Endothelial cell of umbilical vein (primary cell): Measurements from ENCODE around the gene MVD. TPM values are rescaled to one million over a fixed set of nuclear protein-coding genes. Genes with fewer than 3 reads are reported as not detected.

Experiments used
- BruUV-seq: library from RNA; stranded (reverse); fragments of 400-500 nt; replicated peaks from 2 replicates; lab custom pipeline; 2021; lab: Mats Ljungman, UMichigan
- CTCF ChIA-PET: fragments of 300-600, 350-600 bp; sonication (Branson Sonifier 250); formaldehyde crosslinking; loops from one replicate; lab custom pipeline; 2021; ENCODE audit warnings: antibody characterized with exemption, inconsistent platforms; lab: Charles Lee
- POLR2A ChIA-PET: fragments of 300-600, 350-600 bp; sonication (Branson Sonifier 250); formaldehyde crosslinking; loops from one replicate; lab custom pipeline; 2021; ENCODE audit warnings: antibody characterized with exemption, inconsistent platforms; lab: Charles Lee
- DNase-seq: peaks from one replicate; pipeline ENCODE4 v3.0.0-alpha.2; 2011; ENCODE audit warnings: low read depth, low spot score
- FAIRE-seq: peaks from 2 replicates; lab custom pipeline; 2011; peaks lifted over from hg19 to GRCh38; lab: Jason Lieb, UNC
- H2AFZ ChIP-seq: 2 replicates; pipeline ENCODE4 v1.6.0; 2012; ENCODE audit warnings: low read depth, low read length, control low read depth, inconsistent platforms
- H3K27ac ChIP-seq: 2 replicates; pipeline ENCODE4 v1.5.1; 2011; ENCODE audit warnings: low read depth, mild to moderate bottlenecking, control low read depth, low read length, moderate library complexity; ENCODE audit not compliant: insufficient read depth
- H3K27me3 ChIP-seq, 2 experiments: 2 replicates each; pipeline versions ENCODE4 v1.6.0 to v1.6.1; 2011; ENCODE audit warnings: low read length in 2 of 2, mixed read lengths in 1 of 2; ENCODE audit not compliant: control insufficient read depth in 2 of 2, insufficient read depth in 2 of 2
- H3K36me3 ChIP-seq, 2 experiments: 2 replicates in 1 of 2; 3 replicates in 1 of 2; pipeline ENCODE4 v1.5.1; 2011; ENCODE audit warnings: low read length in 2 of 2, mild to moderate bottlenecking in 1 of 2, moderate library complexity in 1 of 2; ENCODE audit not compliant: control insufficient read depth in 2 of 2, insufficient read depth in 2 of 2; ENCODE audit errors: extremely low read depth in 1 of 2
- H3K4me1 ChIP-seq: 3 replicates; pipeline ENCODE4 v1.5.1; 2011; ENCODE audit warnings: mild to moderate bottlenecking, low read length; ENCODE audit not compliant: control insufficient read depth, insufficient read depth; ENCODE audit errors: extremely low read depth
- H3K4me2 ChIP-seq: 2 replicates; pipeline ENCODE4 v1.6.1; 2011; ENCODE audit warnings: low read length, control low read depth, mixed read lengths; ENCODE audit not compliant: insufficient read depth
- H3K4me3 ChIP-seq, 3 experiments: fragments of 200-600 bp in 1 of 3; sonication (generic), shearing (Covaris generic) in 1 of 3; replicated peaks in 1 of 3; 2 replicates each; pipeline ENCODE4 v1.5.1; 2011 to 2016; ENCODE audit warnings: control low read depth in 3 of 3, low read length in 3 of 3, mild to moderate bottlenecking in 2 of 3, inconsistent platforms in 1 of 3, low read depth in 1 of 3, moderate library complexity in 1 of 3; ENCODE audit not compliant: insufficient read depth in 1 of 3
- H3K79me2 ChIP-seq: 2 replicates; pipeline ENCODE4 v1.6.0; 2012; ENCODE audit warnings: low read length, inconsistent platforms; ENCODE audit not compliant: control insufficient read depth, insufficient read depth
- H3K9ac ChIP-seq: replicated peaks from 2 replicates; pipeline ENCODE3; 2011; ENCODE audit warnings: low read length, control low read depth; ENCODE audit not compliant: insufficient read depth; ENCODE audit errors: extremely low read depth
- H3K9me1 ChIP-seq: replicated peaks from 3 replicates; pipeline ENCODE4 v1.6.0; 2011; ENCODE audit warnings: mild to moderate bottlenecking, low read length; ENCODE audit not compliant: control insufficient read depth, insufficient read depth; ENCODE audit errors: extremely low read depth
- H3K9me3 ChIP-seq: replicated peaks from 2 replicates; pipeline ENCODE4 v1.5.1; 2012; ENCODE audit warnings: low read length, inconsistent platforms; ENCODE audit not compliant: control insufficient read depth, insufficient read depth
- H4K20me1 ChIP-seq: replicated peaks from 2 replicates; pipeline ENCODE3; 2011; ENCODE audit warnings: mild to moderate bottlenecking, low read length; ENCODE audit not compliant: control insufficient read depth, insufficient read depth; ENCODE audit errors: extremely low read depth
- CTCF ChIP-seq, 2 donors: IDR thresholded peaks; 1 replicate in 1 of 2; 2 replicates in 1 of 2; pipeline ENCODE4 v1.5.1; 2011; ENCODE audit warnings: low read length in 2 of 2, mild to moderate bottlenecking in 2 of 2, moderate library complexity in 2 of 2, control low read depth in 1 of 2, inconsistent platforms in 1 of 2, low read depth in 1 of 2; ENCODE audit not compliant: insufficient read depth in 1 of 2; ENCODE audit errors: extremely low read depth in 1 of 2
- EZH2 ChIP-seq: IDR thresholded peaks from 2 replicates; pipeline ENCODE4 v1.6.1; 2012; ENCODE audit warnings: borderline replicate concordance, low read depth, mild to moderate bottlenecking, moderate library complexity, low read length, inconsistent platforms; ENCODE audit not compliant: severe bottlenecking
- GATA2 ChIP-seq: IDR thresholded peaks from 2 replicates; pipeline ENCODE4 v1.7.0; 2011; ENCODE audit warnings: low read depth, mild to moderate bottlenecking, moderate library complexity, mixed read lengths, low read length; ENCODE audit not compliant: insufficient read length, insufficient read depth
- JUN ChIP-seq: IDR thresholded peaks from 2 replicates; pipeline ENCODE4 v1.6.1; 2011; ENCODE audit warnings: borderline replicate concordance, low read depth; ENCODE audit not compliant: insufficient read length, insufficient read depth
- MAX ChIP-seq: IDR thresholded peaks from 2 replicates; pipeline ENCODE4 v1.6.1; 2011; ENCODE audit not compliant: insufficient read depth, insufficient read length
- MYC ChIP-seq: IDR thresholded peaks from one replicate; pipeline ENCODE4 v1.6.1; 2011; ENCODE audit warnings: mild to moderate bottlenecking, low read depth, low read length
- POLR2A ChIP-seq: IDR thresholded peaks from 2 replicates; pipeline ENCODE4 v1.6.1; 2012; ENCODE audit warnings: low read depth, mild to moderate bottlenecking, control low read depth, low read length
- POLR2AphosphoS5 ChIP-seq: IDR thresholded peaks from 2 replicates; pipeline ENCODE4 v1.6.1; 2012; ENCODE audit warnings: low read depth, mild to moderate bottlenecking, control low read depth, low read length, moderate library complexity; ENCODE audit not compliant: insufficient read depth
- dilution Hi-C: fragments of 300-500 bp; cut with MboI; formaldehyde crosslinking; loops from one replicate; pipeline ENCODE4 v1.15.0; 2019; ENCODE audit warnings: low sequenced_read_pairs; ENCODE audit not compliant: extremely low pct_ligation_motif_present
- intact Hi-C: fragments of 100-400 bp; cut with micrococcal nuclease; formaldehyde crosslinking; loops from one replicate; pipeline ENCODE4 v1.10.0; 2022
- polyA plus RNA-seq, 4 experiments: library from polyadenylated mRNA; depleted of rRNA in 3 of 4; stranded (reverse) in 3 of 4; unstranded in 1 of 4; fragments of >200 nt; gene quantifications; 2 replicates each; pipeline versions ENCODE4 v1.2.1 to v1.2.3, GENCODE V29; 2011 to 2012; ENCODE audit warnings: missing spikeins in 1 of 4
- total RNA-seq: library from RNA; stranded (reverse); gene quantifications from 2 replicates; pipeline ENCODE4 v1.2.3, GENCODE V29; 2021

The MVD gene
- total and polyA plus RNA-seq, 2 donors (not counting 3 experiments of a cell fraction or from before 2014, with no cell fraction given), result 64.4 to 142 TPM

DNA sequence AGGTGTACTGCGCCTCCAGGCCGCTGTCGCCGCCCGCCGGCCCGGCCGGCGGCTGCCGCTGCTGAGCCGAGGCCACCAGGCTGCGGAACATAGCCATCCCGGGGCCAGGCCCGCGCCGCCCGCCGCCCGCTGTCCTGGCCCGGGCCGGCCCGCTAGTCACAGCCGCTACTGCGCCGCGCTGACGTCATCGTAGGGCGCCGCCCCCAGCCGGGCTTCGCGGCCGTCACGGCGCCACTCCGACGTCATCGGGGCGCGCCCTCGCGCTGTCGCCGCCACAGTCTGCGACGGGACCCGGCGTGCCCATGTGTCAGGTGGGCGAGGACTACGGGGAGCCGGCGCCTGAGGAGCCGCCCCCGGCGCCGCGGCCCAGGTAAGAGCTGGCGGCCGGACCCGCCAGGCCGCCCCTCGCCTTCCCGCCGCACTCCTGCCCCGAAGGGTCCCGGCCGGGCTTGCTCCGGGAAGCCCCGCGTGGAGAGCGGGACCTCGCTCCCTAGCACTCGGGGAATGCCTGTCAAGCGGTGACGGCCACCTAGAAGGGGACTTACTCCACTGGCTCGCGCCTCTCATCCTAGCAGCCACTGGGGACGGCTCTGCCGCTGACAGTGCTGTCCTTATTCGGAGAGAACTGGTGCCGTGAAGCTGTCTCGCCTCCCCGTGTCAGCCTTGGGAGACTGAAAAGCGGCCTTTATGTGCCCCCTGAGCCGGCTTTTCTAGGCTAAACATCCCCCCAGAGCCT lies 43.5 kb upstream of the MVD start, which contains the start of the genes CTU2 and RNF166:
Gene CTU2, plus strand, starts transcription at position 275 of the 736 bp plus-strand sequence. Its CDS starts 28 bp downstream, at position 303.
Gene RNF166, minus strand, starts transcription at position 180 of the 736 bp plus-strand sequence. Its CDS starts 83 bp downstream, at position 97.
- peaks cover 65% of the 10 kb centered on the region for H3K79me2 ChIP-seq
- intact Hi-C loops, result no loop called here
- dilution Hi-C loops, result no loop called here

More for the DNA sequence above, 43.5 kb upstream of the MVD start, which contains the start of the genes CTU2 and RNF166:
- peak within 1 kb of the TSS; percentile 91 for H3K4me2 ChIP-seq
- peak within 1 kb of the TSS; percentile 45 for H3K27ac ChIP-seq
- no peaks in the 10 kb centered on the region for H4K20me1 ChIP-seq
- no peaks in the 10 kb centered on the region for H3K9me3 ChIP-seq
- H3K9me1 ChIP-seq, result no peaks in the 10 kb centered on the region
- BruUV-seq, result TSS peak; percentile 60
- peak within 1 kb of the TSS; percentile 69 to 90 (median 79) for H3K4me3 ChIP-seq
- H3K4me1 ChIP-seq, result peaks cover 45% of the 10 kb centered on the region
- H3K27me3 ChIP-seq, result no peaks in the 10 kb centered on the region
- POLR2A ChIA-PET, result no interaction called here
- H3K9ac ChIP-seq, result peak within 1 kb of the TSS; percentile 42
- peak; percentile 84 for DNase-seq
- CTCF ChIA-PET, result interaction anchor here (4.3 kb wide), 1 partner anchor 31 kb away, joined by 25 read pairs; no protein-coding TSS in a partner anchor
- FAIRE-seq, result peak; percentile 66
- TF ChIP-seq CTCF (IDR thresholded peaks at IDR 0.05; ENCODE audit: extremely low read depth in 1 of 2, insufficient read depth in 1 of 2, low read depth in 1 of 2, low read length in 2 of 2), result no peak
- TF ChIP-seq EZH2, result no peak
- TF ChIP-seq JUN, result peak; percentile 50
- peak; percentile 83 for TF ChIP-seq MYC
- TF ChIP-seq MAX, result peak; percentile 85
- TF ChIP-seq POLR2AphosphoS5, result peak; percentile 91
- peak; percentile 78 for TF ChIP-seq POLR2A
- TF ChIP-seq GATA2, result no peak
- peak within 1 kb of the TSS; percentile 44 for H2AFZ ChIP-seq
- H3K36me3 ChIP-seq, result peaks cover 0 to 3% of the 10 kb centered on the region in 2 experiments
